Measurements from ENCODE around the gene SPRR4. TPM values are rescaled to one million over a fixed set of nuclear protein-coding genes. Genes with fewer than 3 reads are reported as not detected.

Gene SPRR4
- total and polyA plus RNA-seq, 2 donors (not counting 3 experiments of a cell fraction or from before 2014, with no cell fraction given) = not detected

- TF ChIP-seq CTCF (IDR thresholded peaks at IDR 0.05; ENCODE audit: extremely low read depth in 1 of 2, insufficient read depth in 1 of 2, low read depth in 1 of 2, low read length in 2 of 2) = no peak
- TF ChIP-seq MYC (IDR thresholded peaks at IDR 0.05; ENCODE audit: low read depth, low read length) = no peak
- TF ChIP-seq, protein P1, sequence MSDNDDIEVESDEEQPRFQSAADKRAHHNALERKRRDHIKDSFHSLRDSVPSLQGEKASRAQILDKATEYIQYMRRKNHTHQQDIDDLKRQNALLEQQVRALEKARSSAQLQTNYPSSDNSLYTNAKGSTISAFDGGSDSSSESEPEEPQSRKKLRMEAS (IDR thresholded peaks at IDR 0.05; ENCODE audit: insufficient read depth, insufficient read length) = no peak
- no peak for TF ChIP-seq POLR2A (IDR thresholded peaks at IDR 0.05; ENCODE audit: low read depth, low read length)
- no peak for TF ChIP-seq EZH2 (IDR thresholded peaks at IDR 0.05; ENCODE audit: borderline replicate concordance, low read depth, low read length, severe bottlenecking)
- TF ChIP-seq GATA2 (IDR thresholded peaks at IDR 0.05; ENCODE audit: insufficient read depth, insufficient read length, low read depth, low read length) = no peak
- no peak for TF ChIP-seq FOS (IDR thresholded peaks at IDR 0.05; ENCODE audit: borderline replicate concordance, insufficient read depth, low read length)
- TF ChIP-seq POLR2AphosphoS5 (IDR thresholded peaks at IDR 0.05; ENCODE audit: insufficient read depth, low read depth, low read length) = no peak
- TF ChIP-seq JUN (IDR thresholded peaks at IDR 0.05; ENCODE audit: borderline replicate concordance, insufficient read depth, insufficient read length, low read depth) = no peak
- Histone ChIP-seq H3K9ac (replicated peaks; ENCODE audit: extremely low read depth, insufficient read depth, low read length) (no peak overlapping the region), H3K36me3 (ENCODE audit: control insufficient read depth in 2 of 2, extremely low read depth in 1 of 2, insufficient read depth in 2 of 2, low read length in 2 of 2) (no peaks in the 10 kb centered on the region), H4K20me1 (replicated peaks; ENCODE audit: control insufficient read depth, extremely low read depth, insufficient read depth, low read length) (no peaks in the 10 kb centered on the region), H3K4me2 (ENCODE audit: insufficient read depth, low read length) (no peak overlapping the region), H3K27me3 (ENCODE audit: control insufficient read depth in 2 of 2, insufficient read depth in 2 of 2, low read length in 2 of 2) (no peaks in the 10 kb centered on the region), H3K9me3 (replicated peaks; ENCODE audit: control insufficient read depth, insufficient read depth, low read length) (no peaks in the 10 kb centered on the region), H2AFZ (ENCODE audit: low read depth, low read length) (no peak overlapping the region), H3K27ac (ENCODE audit: insufficient read depth, low read depth, low read length) (no peak overlapping the region), H3K4me1 (ENCODE audit: control insufficient read depth, extremely low read depth, insufficient read depth, low read length) (no peaks in the 10 kb centered on the region), H3K9me1 (replicated peaks; ENCODE audit: control insufficient read depth, extremely low read depth, insufficient read depth, low read length) (no peaks in the 10 kb centered on the region), H3K4me3 (replicated peaks in 1 of 3; ENCODE audit: insufficient read depth in 1 of 3, low read depth in 1 of 3, low read length in 3 of 3) (no peak overlapping the region), H3K79me2 (ENCODE audit: control insufficient read depth, insufficient read depth, low read length) (no peaks in the 10 kb centered on the region)
- BruUV-seq (replicated peaks) = no TSS peak
- dilution Hi-C loops (cut with MboI; ENCODE audit: extremely low pct_ligation_motif_present, low sequenced_read_pairs) = no loop called here
- intact Hi-C loops (cut with micrococcal nuclease) = no loop called here
- POLR2A ChIA-PET = no interaction called here
- FAIRE-seq (no peak), DNase-seq (ENCODE audit: low read depth, low spot score) (no peak)
- CTCF ChIA-PET = no interaction called here
Measured at GRCh38 chr1:152941037-152941711, 29.3 kb upstream of the SPRR4 start.
